GM13977 (cell line): Measurements from ENCODE around the gene MUC5B.

Experiments used
- DNase-seq: peaks from one replicate; pipeline ENCODE4 v3.0.0; 2012; ENCODE audit warnings: low spot score
- in situ Hi-C: fragments of 300-500 bp; cut with MboI; formaldehyde crosslinking; loops from one replicate; pipeline ENCODE4 v1.12.0; 2022; ENCODE audit warnings: low sequenced_read_pairs, low pct_unique_long_range_greater_than_20kb, mixed read lengths, inconsistent platforms; ENCODE audit not compliant: unreplicated experiment
- TF ChIP-seq, protein P1 (sequence below): IDR thresholded peaks from 2 replicates; pipeline ENCODE4 v1.5.1; 2012; ENCODE audit warnings: mild to moderate bottlenecking, control low read depth; ENCODE audit not compliant: insufficient read depth; ENCODE audit errors: extremely low read depth, missing control alignments

Gene MUC5B

DNA sequence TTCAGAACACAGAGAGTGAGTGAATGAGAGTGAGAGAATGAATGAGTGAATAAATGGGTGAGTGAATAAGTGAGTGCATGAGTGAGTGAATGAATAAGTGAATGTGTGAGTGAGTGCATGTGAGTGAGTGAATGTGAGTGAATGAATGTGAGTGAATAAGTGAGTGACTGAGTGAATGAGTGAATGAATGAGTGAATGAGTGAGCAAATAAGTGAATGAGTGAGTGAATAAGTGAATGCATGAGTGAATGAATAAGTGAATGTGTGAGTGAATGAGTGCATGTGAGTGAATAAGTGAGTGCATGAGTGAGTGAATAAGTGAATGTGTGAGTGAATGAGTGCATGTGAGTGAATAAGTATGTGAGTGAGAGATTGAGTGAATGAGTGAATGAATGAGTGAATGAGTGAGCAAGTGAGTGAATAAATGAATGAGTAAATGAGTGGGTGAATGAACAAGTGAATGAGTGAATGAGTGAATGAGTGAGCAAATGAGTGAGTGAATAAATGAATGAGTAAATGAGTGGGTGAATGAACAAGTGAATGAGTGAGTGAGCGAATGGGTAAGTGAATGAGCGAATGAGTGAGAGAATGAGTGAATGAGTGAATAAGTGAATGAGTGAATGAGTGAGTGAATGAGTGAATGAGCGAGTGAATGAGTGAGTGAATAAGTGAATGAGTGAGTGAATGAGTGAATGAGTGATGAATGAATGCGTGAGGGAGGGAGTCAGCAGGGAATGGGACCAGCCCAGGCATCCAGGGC, 21.3 kb upstream of the MUC5B start:
- in situ Hi-C loops = no loop called here
- DNase-seq = no peak
- TF ChIP-seq, protein P1, sequence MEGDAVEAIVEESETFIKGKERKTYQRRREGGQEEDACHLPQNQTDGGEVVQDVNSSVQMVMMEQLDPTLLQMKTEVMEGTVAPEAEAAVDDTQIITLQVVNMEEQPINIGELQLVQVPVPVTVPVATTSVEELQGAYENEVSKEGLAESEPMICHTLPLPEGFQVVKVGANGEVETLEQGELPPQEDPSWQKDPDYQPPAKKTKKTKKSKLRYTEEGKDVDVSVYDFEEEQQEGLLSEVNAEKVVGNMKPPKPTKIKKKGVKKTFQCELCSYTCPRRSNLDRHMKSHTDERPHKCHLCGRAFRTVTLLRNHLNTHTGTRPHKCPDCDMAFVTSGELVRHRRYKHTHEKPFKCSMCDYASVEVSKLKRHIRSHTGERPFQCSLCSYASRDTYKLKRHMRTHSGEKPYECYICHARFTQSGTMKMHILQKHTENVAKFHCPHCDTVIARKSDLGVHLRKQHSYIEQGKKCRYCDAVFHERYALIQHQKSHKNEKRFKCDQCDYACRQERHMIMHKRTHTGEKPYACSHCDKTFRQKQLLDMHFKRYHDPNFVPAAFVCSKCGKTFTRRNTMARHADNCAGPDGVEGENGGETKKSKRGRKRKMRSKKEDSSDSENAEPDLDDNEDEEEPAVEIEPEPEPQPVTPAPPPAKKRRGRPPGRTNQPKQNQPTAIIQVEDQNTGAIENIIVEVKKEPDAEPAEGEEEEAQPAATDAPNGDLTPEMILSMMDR = no peak

DNA sequence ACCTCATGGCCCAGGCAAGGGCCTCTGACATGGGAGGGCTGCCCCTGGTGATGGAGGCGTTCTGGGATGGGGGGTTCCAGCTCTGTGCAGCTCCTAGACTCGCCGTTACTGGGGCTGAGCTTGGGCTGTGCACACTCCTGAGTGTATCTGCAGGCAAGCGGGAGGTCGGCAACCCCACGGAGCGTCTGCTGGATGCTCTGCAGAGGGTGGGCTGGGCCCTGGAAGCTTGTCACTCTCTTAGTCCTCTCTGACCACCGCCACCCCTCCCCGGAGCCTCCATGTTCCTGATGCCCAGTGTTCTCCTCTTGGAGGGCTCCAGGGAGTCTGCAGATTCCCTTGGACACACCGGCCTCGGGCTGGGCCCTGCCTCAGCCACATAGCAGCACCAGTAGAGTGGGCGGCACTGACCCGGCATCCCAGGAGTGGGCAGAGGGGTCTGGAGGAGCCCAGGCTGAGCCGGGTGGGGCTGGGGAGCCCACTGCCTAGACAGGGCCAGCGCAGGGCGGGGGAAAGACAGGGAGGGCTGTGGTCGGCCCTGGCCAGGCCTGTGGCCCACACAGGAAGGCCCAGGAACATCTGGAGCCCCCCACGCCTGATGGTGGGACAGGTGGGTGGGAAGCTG, 20.6 kb upstream of the MUC5B start:
- DNase-seq = no peak
- TF ChIP-seq, protein P1 = no peak
- in situ Hi-C loops = no loop called here

DNA sequence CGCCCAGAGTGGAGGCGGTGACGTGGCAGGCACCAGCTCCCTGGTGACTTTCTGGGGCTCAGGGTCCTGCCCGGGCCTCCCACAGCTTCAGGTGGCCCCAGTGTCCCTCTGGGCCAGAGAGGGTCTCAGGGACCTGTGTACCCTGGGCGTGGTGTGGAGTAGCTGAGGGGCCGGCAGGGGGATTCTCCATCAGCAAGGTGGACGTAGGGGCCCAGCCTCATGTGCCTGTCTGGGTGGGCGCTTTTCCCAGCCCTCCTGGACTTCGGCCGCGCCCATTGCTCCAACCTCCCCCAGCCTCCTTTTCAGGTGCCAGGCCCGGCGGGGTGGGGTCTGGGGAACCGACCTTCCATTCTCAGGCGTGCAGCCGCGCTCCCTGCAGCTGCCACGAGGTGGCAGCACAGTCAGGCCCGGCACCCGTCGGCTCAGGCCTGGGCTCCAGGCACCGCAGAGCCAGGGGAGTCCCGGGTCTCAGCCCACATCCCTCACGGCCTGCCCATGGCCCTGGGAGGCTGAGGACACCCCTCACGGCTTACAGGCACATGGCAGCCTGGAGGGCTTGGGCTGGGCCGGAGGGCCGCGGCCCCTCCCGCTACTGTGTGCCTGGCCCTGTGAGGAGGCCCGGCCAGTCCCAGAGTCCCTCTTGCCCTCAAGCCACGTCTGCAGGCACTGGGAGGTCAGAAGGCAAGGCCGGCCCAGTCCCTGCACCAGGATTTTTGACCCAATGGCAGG, 19.9 kb upstream of the MUC5B start:
- in situ Hi-C loops = no loop called here
- TF ChIP-seq, protein P1 = peak; percentile 94
- DNase-seq = peak; percentile 93

DNA sequence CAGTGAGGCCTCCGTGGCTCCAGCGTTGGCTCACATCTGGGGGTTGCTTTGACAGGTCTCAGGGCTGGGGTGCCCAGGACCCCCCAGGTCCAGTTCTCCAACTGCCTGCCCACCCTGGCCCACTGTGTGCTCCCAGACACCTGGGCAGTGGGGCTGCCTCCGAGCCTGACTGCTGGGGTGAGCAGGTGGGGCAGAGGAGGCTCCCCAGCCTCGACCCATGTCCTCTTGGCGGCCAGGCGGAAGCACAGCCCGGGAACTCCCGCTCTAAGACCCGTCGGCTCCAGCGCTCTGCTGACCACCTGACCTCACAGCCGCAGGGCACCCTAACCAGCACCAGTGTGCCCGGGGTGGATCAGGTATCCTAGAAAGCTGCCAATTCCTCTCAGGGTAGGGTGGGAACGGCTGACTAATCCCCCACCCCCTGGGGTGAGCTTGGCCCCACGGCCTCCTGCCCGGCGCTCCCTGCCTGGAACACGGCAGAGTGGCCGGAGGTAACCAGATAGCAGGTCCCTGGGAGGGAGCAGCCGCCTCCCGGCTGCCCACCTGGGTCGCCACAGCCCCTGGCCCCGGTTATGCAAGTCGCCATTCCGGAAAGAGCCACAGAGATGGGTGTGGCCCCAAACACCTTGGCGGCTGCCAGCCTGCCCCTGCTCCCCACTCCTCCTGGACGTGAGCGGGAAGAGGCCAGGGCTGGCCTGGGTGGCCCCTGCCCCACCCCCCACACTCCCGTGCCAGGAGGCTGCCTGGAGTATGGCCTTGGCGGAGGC, 19.2 kb upstream of the MUC5B start:
- in situ Hi-C loops = no loop called here
- DNase-seq = no peak
- TF ChIP-seq, protein P1 = no peak

DNA sequence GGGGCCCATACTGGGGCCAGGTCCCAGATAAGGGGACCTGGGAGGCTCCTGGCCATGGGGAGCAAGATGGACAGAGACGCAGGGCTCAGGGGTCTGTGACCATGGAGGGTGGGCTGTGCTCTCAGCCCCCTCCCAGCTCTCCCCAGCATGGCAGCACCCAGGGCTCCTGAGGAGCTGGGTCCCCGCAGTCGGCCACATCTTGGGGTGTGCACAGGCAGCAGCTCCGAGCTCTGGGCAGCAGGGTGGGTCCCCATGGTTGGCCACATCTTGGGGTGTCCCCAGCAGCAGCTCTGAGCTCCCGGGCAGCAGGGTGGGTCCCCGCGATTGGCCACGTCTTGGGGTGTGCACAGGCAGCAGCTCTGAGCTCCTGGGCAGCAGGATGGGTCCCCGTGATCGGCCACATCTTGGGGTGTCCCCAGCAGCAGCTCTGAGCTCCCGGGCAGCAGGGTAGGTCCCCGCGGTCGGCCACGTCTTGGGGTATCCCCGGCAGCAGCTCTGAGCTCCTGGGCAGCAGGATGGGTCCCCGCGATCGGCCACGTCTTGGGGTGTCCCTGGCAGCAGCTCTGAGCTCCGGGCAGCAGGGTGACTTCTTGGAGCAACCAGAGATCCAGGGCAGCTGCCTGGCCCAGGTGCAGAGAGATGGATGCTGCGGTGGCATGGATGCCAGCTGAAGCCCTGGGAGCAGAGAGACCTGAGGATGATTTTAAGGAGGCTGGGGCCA, 18.3 kb upstream of the MUC5B start:
- TF ChIP-seq, protein P1 = no peak
- no peak for DNase-seq
- in situ Hi-C loops = no loop called here
